Kidney (tissue), 14 donors: ENCODE measurements around the gene ATG12. TPM values are rescaled to one million over a fixed set of nuclear protein-coding genes. Genes with fewer than 3 reads are reported as not detected.

Experiments
- DNase-seq, 5 donors: peaks; one replicate each; pipeline ENCODE4 v3.0.0-alpha.2; 2013 to 2020
- FAIRE-seq: peaks from 2 replicates; lab custom pipeline; 2012; peaks lifted over from hg19 to GRCh38; lab: Jason Lieb, UNC
- H3K27ac ChIP-seq, 2 donors: one replicate each; pipeline ENCODE4 v1.7.0; 2013; ENCODE audit warnings: low read depth in 2 of 2, low read length in 2 of 2, inconsistent platforms in 1 of 2
- H3K27me3 ChIP-seq: one replicate; pipeline ENCODE4 v1.7.1; 2013; ENCODE audit warnings: low read length, inconsistent platforms; ENCODE audit not compliant: control insufficient read depth, insufficient read depth
- H3K36me3 ChIP-seq, 3 donors: one replicate each; pipeline versions ENCODE4 v1.7.0 to v1.7.1; 2013; ENCODE audit warnings: low read length in 3 of 3, control low read depth in 1 of 3, inconsistent platforms in 1 of 3; ENCODE audit not compliant: insufficient read depth in 3 of 3, control insufficient read depth in 2 of 3
- H3K4me1 ChIP-seq, 3 donors: one replicate each; pipeline versions ENCODE4 v1.7.0 to v1.7.1; 2013; ENCODE audit warnings: low read length in 3 of 3, inconsistent platforms in 1 of 3, low read depth in 1 of 3; ENCODE audit not compliant: control insufficient read depth in 2 of 3, insufficient read depth in 2 of 3
- H3K4me3 ChIP-seq, 3 donors: one replicate each; pipeline versions ENCODE4 v1.7.0 to v1.8.1; 2013; ENCODE audit warnings: low read length in 3 of 3, control low read depth in 1 of 3, inconsistent platforms in 1 of 3
- H3K9ac ChIP-seq, 3 donors: one replicate each; pipeline versions ENCODE4 v1.7.0 to v1.7.1; 2013; ENCODE audit warnings: low read length in 3 of 3, control low read depth in 1 of 3, inconsistent platforms in 1 of 3
- H3K9me3 ChIP-seq, 3 donors: one replicate each; pipeline versions ENCODE4 v1.7.0 to v1.7.1; 2013; ENCODE audit warnings: low read length in 3 of 3, control low read depth in 1 of 3, inconsistent platforms in 1 of 3; ENCODE audit not compliant: control insufficient read depth in 2 of 3, insufficient read depth in 1 of 3
- CTCF ChIP-seq: IDR thresholded peaks from 3 replicates; pipeline ENCODE4 v1.5.1; 2012; ENCODE audit warnings: mild to moderate bottlenecking, moderate library complexity, borderline replicate concordance; ENCODE audit not compliant: insufficient read depth; ENCODE audit errors: extremely low read depth
- intact Hi-C: fragments of 100-400 bp; cut with DNase I; formaldehyde crosslinking; loops from one replicate; pipeline ENCODE4 v1.11.1; 2022
- polyA plus RNA-seq: library from polyadenylated mRNA; stranded (reverse); fragments of 350-450 nt; fragmentation: Illumina TruSeq; extraction: RNeasy Lipid Tissue Mini Kit (QIAGEN cat#74804); gene quantifications from one replicate; pipeline ENCODE4 v1.2.3, GENCODE V29; 2014; ENCODE audit warnings: low read depth, low replicate concordance; ENCODE audit not compliant: insufficient read depth
- total RNA-seq: library from RNA; stranded (reverse); fragmentation: NEBNext Ultra II Directional; extraction: Animal tissue kit (Norgen Biotek cat#: 25700); gene quantifications from one replicate; pipeline ENCODE4 v1.2.1, GENCODE V29; 2021
- donor health status: control.
- donor health status: control.
- donor health status: control.
- donor health status: control.
- donor health status: control.
- donor health status: DM: yes; HTN: yes; CAD: no.
- donor health status: Normal renal cell carcinoma (clear cell type).

ATG12 gene
- total and polyA plus RNA-seq, 2 donors from 2014 or later = 26.3 to 30.1 TPM

GRCh38 chr5:115855959-115856358, 14.6 kb upstream of the ATG12 start:
- DNase-seq = no peak

GRCh38 chr5:115854139-115854538, 12.8 kb upstream of the ATG12 start:
- no peaks in the 10 kb centered on the region for H3K9me3 ChIP-seq
- no peak overlapping the region for H3K27ac ChIP-seq
- DNase-seq = no peak
- no peak overlapping the region for H3K4me3 ChIP-seq
- intact Hi-C loops = no loop called here
- no peak for TF ChIP-seq CTCF
- no peak overlapping the region for H3K9ac ChIP-seq
- H3K27me3 ChIP-seq = no peaks in the 10 kb centered on the region
- H3K36me3 ChIP-seq = no peaks in the 10 kb centered on the region
- peaks cover 4 to 19% (median 9%) of the 10 kb centered on the region in 3 donors for H3K4me1 ChIP-seq
- FAIRE-seq = no peak

More at GRCh38 chr5:115855959-115856358, 14.6 kb upstream of the ATG12 start:
- no peaks in the 10 kb centered on the region for H3K9me3 ChIP-seq
- H3K9ac ChIP-seq = no peak overlapping the region
- no peak for TF ChIP-seq CTCF
- no peaks in the 10 kb centered on the region for H3K27me3 ChIP-seq
- H3K4me3 ChIP-seq = no peak overlapping the region
- H3K4me1 ChIP-seq = peaks cover 0 to 13% (median 3%) of the 10 kb centered on the region in 3 donors
- FAIRE-seq = peak; percentile 72
- intact Hi-C loops = no loop called here
- no peak overlapping the region for H3K27ac ChIP-seq
- no peaks in the 10 kb centered on the region for H3K36me3 ChIP-seq

GRCh38 chr5:115850744-115851416, 9.5 kb upstream of the ATG12 start:
- no peak for TF ChIP-seq CTCF
- DNase-seq (peak in 2 of 5 donors; percentile 46 to 58), FAIRE-seq (no peak)
- peak overlapping the region in 2 of 3 donors; percentile 26 to 31 for H3K4me3 ChIP-seq
- no peaks in the 10 kb centered on the region for H3K27me3 ChIP-seq
- H3K9ac ChIP-seq = peak overlapping the region in 1 of 3 donors; percentile 4
- peaks cover 4 to 12% (median 9%) of the 10 kb centered on the region in 3 donors for H3K4me1 ChIP-seq
- no peaks in the 10 kb centered on the region for H3K36me3 ChIP-seq
- H3K27ac ChIP-seq = no peak overlapping the region
- intact Hi-C loops = no loop called here
- H3K9me3 ChIP-seq = no peaks in the 10 kb centered on the region
